Stimulated activated naive CD8-positive, alpha-beta T cell treated with anti-CD3 and anti-CD28 coated beads, Interleukin-15, amount 100 ng/mL, for 72 hours (primary cell): ENCODE data around the gene ACAP1.
A peak's percentile ranks its signal among the peaks of the same experiment; 100 is the strongest.
"Not testable (repeated sequence)": the region's sequence is repeated elsewhere in the genome, so short reads cannot be mapped to it uniquely, and the experiment has no call there.

Experiments used
- ATAC-seq: fragments of 150-1000 bp; cut with Tn5 transposase; 2 replicates; pipeline ENCODE4 v1.10.0; 2021; ENCODE audit warnings: mild to moderate bottlenecking, moderate library complexity
- DNase-seq, 2 donors: peaks; one replicate each; pipeline ENCODE4 v3.0.0; 2021 to 2022
- H3K27ac Mint-ChIP-seq, 2 donors: one replicate each; pipeline ENCODE4 v1.8.0; 2022; ENCODE audit warnings: mild to moderate bottlenecking in 2 of 2, mixed read lengths in 2 of 2, moderate library complexity in 2 of 2
- H3K27me3 Mint-ChIP-seq: one replicate; pipeline ENCODE4 v1.8.0; 2022; ENCODE audit warnings: mixed read lengths
- H3K4me1 Mint-ChIP-seq: one replicate; pipeline ENCODE4 v1.8.0; 2022; ENCODE audit warnings: mild to moderate bottlenecking, mixed read lengths
- H3K4me3 Mint-ChIP-seq, 2 donors: one replicate each; pipeline ENCODE4 v1.8.0; 2022; ENCODE audit warnings: mild to moderate bottlenecking in 2 of 2, mixed read lengths in 2 of 2, moderate library complexity in 1 of 2
- H3K9me3 Mint-ChIP-seq, 2 donors: one replicate each; pipeline ENCODE4 v1.8.0; 2022; ENCODE audit warnings: mixed read lengths in 2 of 2

The ACAP1 gene

GRCh38 chr17:7355053-7355452 is 18.7 kb downstream of the ACAP1 start, which contains the start of gene TMEM95:
Gene TMEM95 (plus strand): TSS chr17:7355156. CDS start chr17:7355205, 49 bp downstream.
- peaks cover 55% of the 10 kb centered on the region for H3K4me1 Mint-ChIP-seq
- peak within 1 kb of the TSS; percentile 14 to 62 for H3K4me3 Mint-ChIP-seq
- no peaks in the 10 kb centered on the region for H3K9me3 Mint-ChIP-seq
- H3K27me3 Mint-ChIP-seq: no peaks in the 10 kb centered on the region
- ATAC-seq (no peak), DNase-seq (no peak)
- peak within 1 kb of the TSS; percentile 79 to 94 for H3K27ac Mint-ChIP-seq

- DNase-seq: no peak
- Mint-ChIP-seq H3K27ac (no peak overlapping the region), H3K4me3 (no peak overlapping the region), H3K4me1 (peaks cover 49% of the 10 kb centered on the region), H3K9me3 (no peaks in the 10 kb centered on the region), H3K27me3 (no peaks in the 10 kb centered on the region)
- no peak for ATAC-seq
These were observed 19.2 kb downstream of the ACAP1 start for GRCh38 chr17:7355573-7355972.

DNA sequence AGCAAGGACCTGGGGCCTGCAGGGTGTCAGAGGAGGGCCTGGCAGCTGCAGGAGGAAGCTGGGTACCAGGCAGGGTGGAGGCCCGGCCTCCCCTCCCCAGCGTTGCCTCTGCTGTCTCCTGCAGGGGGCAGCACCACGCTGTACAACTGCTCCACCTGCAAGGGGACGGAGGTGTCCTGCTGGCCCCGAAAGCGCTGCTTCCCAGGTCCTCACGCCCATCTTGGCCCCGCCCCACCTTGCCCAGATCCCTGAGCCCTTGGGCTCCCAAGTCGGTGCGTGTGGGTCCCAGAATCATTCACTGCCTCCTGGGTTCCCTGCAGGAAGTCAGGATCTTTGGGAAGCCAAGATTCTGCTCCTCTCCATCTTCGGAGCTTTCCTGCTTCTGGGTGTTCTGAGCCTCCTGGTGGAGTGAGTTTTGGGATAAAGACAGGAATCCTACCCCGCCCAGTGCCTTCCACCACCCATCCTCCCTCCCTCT is 19.8 kb downstream of the ACAP1 start:
- peak; percentile 86 to 89 for DNase-seq
- Mint-ChIP-seq H3K9me3 (no peaks in the 10 kb centered on the region), H3K4me3 (peak overlapping the region in 1 of 2 donors; percentile 18), H3K27ac (no peak overlapping the region), H3K27me3 (no peaks in the 10 kb centered on the region), H3K4me1 (peaks cover 44% of the 10 kb centered on the region)
- ATAC-seq: peak; percentile 80

DNA sequence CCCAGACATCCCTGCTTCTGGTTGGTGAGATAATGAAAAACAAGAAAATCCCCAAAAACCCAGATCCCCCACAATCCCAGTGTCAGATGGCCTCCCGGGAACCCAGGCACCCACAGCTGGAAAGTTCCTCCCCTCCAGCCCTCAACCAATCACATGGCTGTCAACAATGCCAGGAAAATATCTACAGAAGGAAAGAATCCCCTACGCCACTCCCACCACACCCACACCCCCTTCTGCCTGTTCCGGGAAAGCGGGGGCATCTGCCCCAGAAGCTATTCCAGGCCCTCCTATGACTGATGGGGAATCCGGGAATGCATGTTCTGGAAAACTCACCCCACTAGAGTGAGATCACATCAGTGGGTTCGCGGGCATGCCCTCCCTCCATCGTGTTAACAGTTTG is 20.4 kb downstream of the ACAP1 start:
- H3K27ac Mint-ChIP-seq: no peak overlapping the region

GRCh38 chr17:7357381-7357780 is 21.1 kb downstream of the ACAP1 start:
- ATAC-seq (no peak), DNase-seq (no peak)
- Mint-ChIP-seq H3K4me1 (peaks cover 44% of the 10 kb centered on the region), H3K9me3 (no peaks in the 10 kb centered on the region), H3K4me3 (no peak overlapping the region), H3K27ac (peak overlapping the region in 1 of 2 donors; percentile 72), H3K27me3 (peaks cover 8% of the 10 kb centered on the region)

More for the DNA sequence above, 20.4 kb downstream of the ACAP1 start:
- Mint-ChIP-seq H3K27me3 (peaks cover 3% of the 10 kb centered on the region), H3K4me1 (peaks cover 41% of the 10 kb centered on the region), H3K4me3 (peak overlapping the region in 1 of 2 donors; percentile 18), H3K9me3 (no peaks in the 10 kb centered on the region)
- no peak for ATAC-seq
- DNase-seq: no peak

- H3K4me1 Mint-ChIP-seq: peaks cover 7% of the 10 kb centered on the region
- peaks cover 8% of the 10 kb centered on the region for H3K27me3 Mint-ChIP-seq
- no peaks in the 10 kb centered on the region for H3K9me3 Mint-ChIP-seq
- DNase-seq (no peak), ATAC-seq (no peak)
- no peak overlapping the region for H3K4me3 Mint-ChIP-seq
- H3K27ac Mint-ChIP-seq: no peak overlapping the region
These were observed 25.6 kb downstream of the ACAP1 start for GRCh38 chr17:7361906-7362305.

- DNase-seq (no peak), ATAC-seq (no peak)
- Mint-ChIP-seq H3K27me3 (peaks cover 8% of the 10 kb centered on the region), H3K4me1 (peaks cover 7% of the 10 kb centered on the region), H3K4me3 (no peak overlapping the region), H3K9me3 (no peaks in the 10 kb centered on the region), H3K27ac (no peak overlapping the region)
These were observed 27.0 kb downstream of the ACAP1 start for GRCh38 chr17:7363311-7363710.

GRCh38 chr17:7365963-7366362 is 29.6 kb downstream of the ACAP1 start:
- ATAC-seq, H3K4me1 Mint-ChIP-seq, H3K9me3 Mint-ChIP-seq, H3K27me3 Mint-ChIP-seq, H3K27ac Mint-ChIP-seq, DNase-seq, H3K4me3 Mint-ChIP-seq: not testable (repeated sequence)

- H3K4me3 Mint-ChIP-seq: no peak overlapping the region
- H3K9me3 Mint-ChIP-seq: no peaks in the 10 kb centered on the region
- no peak for DNase-seq
- peaks cover 2% of the 10 kb centered on the region for H3K27me3 Mint-ChIP-seq
- ATAC-seq: no peak
- peaks cover 1% of the 10 kb centered on the region for H3K4me1 Mint-ChIP-seq
- no peak overlapping the region for H3K27ac Mint-ChIP-seq
These were observed 30.8 kb downstream of the ACAP1 start for GRCh38 chr17:7367083-7367482.

- no peak overlapping the region for H3K27ac Mint-ChIP-seq
- no peaks in the 10 kb centered on the region for H3K27me3 Mint-ChIP-seq
- ATAC-seq: no peak
- no peak overlapping the region for H3K4me3 Mint-ChIP-seq
- no peaks in the 10 kb centered on the region for H3K9me3 Mint-ChIP-seq
- no peaks in the 10 kb centered on the region for H3K4me1 Mint-ChIP-seq
- DNase-seq: no peak
These were observed 31.7 kb downstream of the ACAP1 start for GRCh38 chr17:7367918-7368598.

GRCh38 chr17:7368599-7368994 is 32.3 kb downstream of the ACAP1 start:
- not testable (repeated sequence) for H3K4me3 Mint-ChIP-seq, H3K27ac Mint-ChIP-seq, H3K9me3 Mint-ChIP-seq, ATAC-seq, H3K4me1 Mint-ChIP-seq, DNase-seq, H3K27me3 Mint-ChIP-seq

DNA sequence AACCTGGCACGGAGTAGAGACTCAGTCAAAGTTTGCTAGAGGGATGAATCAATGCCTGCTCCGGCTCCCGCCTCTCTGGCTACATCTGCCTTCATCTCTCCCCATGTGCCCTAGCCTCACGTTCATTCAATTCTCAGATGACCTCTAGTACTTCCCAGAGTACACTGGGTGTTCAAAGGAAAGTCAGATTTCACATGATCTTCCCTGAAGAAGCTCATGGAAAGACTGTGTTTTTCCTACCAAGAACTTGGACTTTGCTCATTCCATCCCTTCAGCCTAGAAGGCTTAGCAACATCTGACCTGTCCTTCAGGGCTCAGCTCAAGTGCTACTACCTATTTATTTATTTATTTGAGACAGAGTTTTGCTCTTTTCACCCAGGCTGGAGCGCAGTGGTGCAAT is 33.5 kb downstream of the ACAP1 start:
- H3K4me1 Mint-ChIP-seq: no peaks in the 10 kb centered on the region
- no peak for DNase-seq
- H3K27me3 Mint-ChIP-seq: no peaks in the 10 kb centered on the region
- ATAC-seq: no peak
- no peak overlapping the region for H3K27ac Mint-ChIP-seq
- no peak overlapping the region for H3K4me3 Mint-ChIP-seq
- H3K9me3 Mint-ChIP-seq: no peaks in the 10 kb centered on the region

- Mint-ChIP-seq H3K4me3 (no peak overlapping the region), H3K4me1 (no peaks in the 10 kb centered on the region), H3K9me3 (no peaks in the 10 kb centered on the region), H3K27ac (no peak overlapping the region), H3K27me3 (no peaks in the 10 kb centered on the region)
- no peak for DNase-seq
- ATAC-seq: no peak
These were observed 34.5 kb downstream of the ACAP1 start for GRCh38 chr17:7370853-7371252.

- H3K4me1 Mint-ChIP-seq: no peaks in the 10 kb centered on the region
- DNase-seq: no peak
- peaks cover 4 to 6% of the 10 kb centered on the region in 2 donors for H3K9me3 Mint-ChIP-seq
- no peak overlapping the region for H3K27ac Mint-ChIP-seq
- peaks cover 29% of the 10 kb centered on the region for H3K27me3 Mint-ChIP-seq
- H3K4me3 Mint-ChIP-seq: no peak overlapping the region
- ATAC-seq: no peak
These were observed 38.0 kb downstream of the ACAP1 start for GRCh38 chr17:7374353-7374752.

- DNase-seq: no peak
- H3K27ac Mint-ChIP-seq: no peak overlapping the region
- peaks cover 68% of the 10 kb centered on the region for H3K27me3 Mint-ChIP-seq
- H3K4me1 Mint-ChIP-seq: peaks cover 20% of the 10 kb centered on the region
- no peak overlapping the region for H3K4me3 Mint-ChIP-seq
- H3K9me3 Mint-ChIP-seq: peaks cover 7 to 8% of the 10 kb centered on the region in 2 donors
- no peak for ATAC-seq
These were observed 42.8 kb downstream of the ACAP1 start for GRCh38 chr17:7379134-7379533.

GRCh38 chr17:7380321-7380720 is 44.0 kb downstream of the ACAP1 start:
- Mint-ChIP-seq H3K4me3 (peak overlapping the region in 1 of 2 donors; percentile 9), H3K9me3 (peaks cover 7 to 8% of the 10 kb centered on the region in 2 donors), H3K4me1 (peaks cover 28% of the 10 kb centered on the region), H3K27me3 (peaks cover 68% of the 10 kb centered on the region), H3K27ac (no peak overlapping the region)
- no peak for ATAC-seq
- DNase-seq: no peak
